HG03139 (cell line): ENCODE measurements around the gene APOL4.
"Not testable (repeated sequence)": the region's sequence is repeated elsewhere in the genome, so short reads cannot be mapped to it uniquely, and the experiment has no call there.

Source experiments
- ATAC-seq: cut with Tn5 transposase; IDR thresholded peaks from one replicate; pipeline ENCODE4 v1.9.1; 2021; ENCODE audit not compliant: unreplicated experiment

Gene APOL4

GRCh38 chr22:36208914-36209313, 7.3 kb upstream of the APOL4 start:
- ATAC-seq, result no peak

- no peak for ATAC-seq
Measured at GRCh38 chr22:36208162-36208765, 6.7 kb upstream of the APOL4 start.

GRCh38 chr22:36206255-36206654, 4.6 kb upstream of the APOL4 start:
- ATAC-seq, result no peak

GRCh38 chr22:36205573-36205972, 4.0 kb upstream of the APOL4 start:
- ATAC-seq, result not testable (repeated sequence)

- no peak for ATAC-seq
Measured at GRCh38 chr22:36204632-36205015, 3.0 kb upstream of the APOL4 start.

GRCh38 chr22:36204001-36204631, 2.5 kb upstream of the APOL4 start:
- no peak for ATAC-seq

GRCh38 chr22:36203441-36203840, 1.8 kb upstream of the APOL4 start:
- ATAC-seq, result not testable (repeated sequence)

GRCh38 chr22:36202906-36203305, 1.3 kb upstream of the APOL4 start:
- not testable (repeated sequence) for ATAC-seq

GRCh38 chr22:36201025-36201424, 584 bp downstream of the APOL4 start:
- ATAC-seq, result not testable (repeated sequence)

GRCh38 chr22:36199001-36199551, 2.5 kb downstream of the APOL4 start:
- no peak for ATAC-seq

GRCh38 chr22:36198536-36198935, 3.1 kb downstream of the APOL4 start:
- no peak for ATAC-seq

- no peak for ATAC-seq
Measured at GRCh38 chr22:36197514-36198146, 4.0 kb downstream of the APOL4 start.

- ATAC-seq, result no peak
Measured at GRCh38 chr22:36197065-36197440, 4.6 kb downstream of the APOL4 start.

GRCh38 chr22:36196254-36197064, 5.2 kb downstream of the APOL4 start:
- no peak for ATAC-seq

- no peak for ATAC-seq
Measured at GRCh38 chr22:36194971-36195370, 6.6 kb downstream of the APOL4 start.

- ATAC-seq, result no peak
Measured at GRCh38 chr22:36194385-36194784, 7.2 kb downstream of the APOL4 start.

GRCh38 chr22:36193577-36193976, 8.0 kb downstream of the APOL4 start:
- ATAC-seq, result no peak

- no peak for ATAC-seq
Measured at GRCh38 chr22:36193171-36193570, 8.4 kb downstream of the APOL4 start.

- ATAC-seq, result no peak
Measured at GRCh38 chr22:36192542-36192941, 9.1 kb downstream of the APOL4 start.

- ATAC-seq, result no peak
Measured at GRCh38 chr22:36191106-36191836, 10.3 kb downstream of the APOL4 start.

GRCh38 chr22:36187862-36188261, 13.7 kb downstream of the APOL4 start:
- not testable (repeated sequence) for ATAC-seq
